T-helper 22 cell (primary cell): ENCODE measurements around the gene TADA3.

ENCODE experiments used
- DNase-seq: peaks from one replicate; pipeline ENCODE4 v3.0.0-alpha.2; 2020; ENCODE audit warnings: low read depth

Gene TADA3

GRCh38 chr3:9760779-9761505 is 31.3 kb downstream of the TADA3 start:
- no peak for DNase-seq

GRCh38 chr3:9757427-9757826 is 34.8 kb downstream of the TADA3 start:
- DNase-seq: no peak

GRCh38 chr3:9754678-9755077 is 37.6 kb downstream of the TADA3 start:
- no peak for DNase-seq

GRCh38 chr3:9750556-9751411 is 41.5 kb downstream of the TADA3 start:
- no peak for DNase-seq

GRCh38 chr3:9749645-9750555 is 42.4 kb downstream of the TADA3 start, which contains the start of gene OGG1:
Gene OGG1, plus strand, starts transcription at chr3:9749952. Its CDS starts 335 bp downstream, at chr3:9750287.
- peak; percentile 97 for DNase-seq

- DNase-seq: no peak
Measured at GRCh38 chr3:9749296-9749644, 43.0 kb downstream of the TADA3 start.

- no peak for DNase-seq
Measured at GRCh38 chr3:9748031-9748430, 44.2 kb downstream of the TADA3 start.

GRCh38 chr3:9747267-9747666 is 45.0 kb downstream of the TADA3 start:
- no peak for DNase-seq

GRCh38 chr3:9746330-9746729 is 45.9 kb downstream of the TADA3 start:
- DNase-seq: no peak

GRCh38 chr3:9745521-9745920 is 46.8 kb downstream of the TADA3 start:
- no peak for DNase-seq

- no peak for DNase-seq
Measured at GRCh38 chr3:9744162-9744561, 48.1 kb downstream of the TADA3 start.

- no peak for DNase-seq
Measured at GRCh38 chr3:9743548-9743947, 48.7 kb downstream of the TADA3 start.

- no peak for DNase-seq
Measured at GRCh38 chr3:9742560-9742959, 49.7 kb downstream of the TADA3 start.

- DNase-seq: no peak
Measured at GRCh38 chr3:9739181-9739580, 53.1 kb downstream of the TADA3 start.

GRCh38 chr3:9736831-9737230 is 55.4 kb downstream of the TADA3 start:
- DNase-seq: no peak

- DNase-seq: no peak
Measured at GRCh38 chr3:9732740-9733115, 59.5 kb downstream of the TADA3 start.

GRCh38 chr3:9732080-9732739 is 60.1 kb downstream of the TADA3 start:
- DNase-seq: peak; percentile 23

GRCh38 chr3:9731206-9732079 is 60.8 kb downstream of the TADA3 start, which contains the start of gene BRPF1:
Gene BRPF1, plus strand, starts transcription at chr3:9731735. Its CDS starts 2,406 bp downstream, at chr3:9734141.
- peak; percentile 100 for DNase-seq

GRCh38 chr3:9730657-9731205 is 61.5 kb downstream of the TADA3 start:
- DNase-seq: no peak
